Activated CD4-positive, alpha-beta T cell treated with anti-CD3 and anti-CD28 coated beads for 48 hours (primary cell): ENCODE results near the gene GPX4.

ENCODE experiments used
- DNase-seq: peaks from one replicate; pipeline ENCODE4 v3.0.0-alpha.2; 2020

The GPX4 gene, protein sequence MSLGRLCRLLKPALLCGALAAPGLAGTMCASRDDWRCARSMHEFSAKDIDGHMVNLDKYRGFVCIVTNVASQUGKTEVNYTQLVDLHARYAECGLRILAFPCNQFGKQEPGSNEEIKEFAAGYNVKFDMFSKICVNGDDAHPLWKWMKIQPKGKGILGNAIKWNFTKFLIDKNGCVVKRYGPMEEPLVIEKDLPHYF

DNA sequence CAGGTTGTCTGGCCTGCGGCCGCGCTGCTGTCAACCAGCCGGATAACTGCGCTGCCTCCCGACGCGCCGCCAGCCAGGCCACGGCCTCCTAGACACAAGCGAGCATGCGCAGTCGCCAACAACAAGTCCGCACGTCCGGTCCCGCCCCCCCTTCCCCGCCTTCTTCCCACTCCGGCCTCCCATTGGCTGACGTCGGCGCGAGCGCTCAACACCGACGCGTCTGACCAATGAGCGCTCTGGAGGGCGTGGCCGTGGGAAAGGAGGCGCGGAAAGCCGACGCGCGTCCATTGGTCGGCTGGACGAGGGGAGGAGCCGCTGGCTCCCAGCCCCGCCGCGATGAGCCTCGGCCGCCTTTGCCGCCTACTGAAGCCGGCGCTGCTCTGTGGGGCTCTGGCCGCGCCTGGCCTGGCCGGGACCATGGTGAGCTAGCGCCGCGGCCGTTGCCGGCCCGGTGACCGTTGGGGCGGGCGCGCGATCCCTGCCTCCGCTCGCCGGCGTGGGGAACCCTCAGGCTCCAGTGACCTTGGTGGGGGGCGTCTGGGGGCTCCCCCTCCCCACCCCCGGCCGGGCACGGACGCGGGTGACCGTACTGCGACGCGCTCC lies at the start of gene GPX4:
GPX4 (plus strand) TSS at position 287 of the 603 bp plus-strand sequence; CDS start at position 337, 50 bp downstream.
- peak; percentile 99 for DNase-seq

DNA sequence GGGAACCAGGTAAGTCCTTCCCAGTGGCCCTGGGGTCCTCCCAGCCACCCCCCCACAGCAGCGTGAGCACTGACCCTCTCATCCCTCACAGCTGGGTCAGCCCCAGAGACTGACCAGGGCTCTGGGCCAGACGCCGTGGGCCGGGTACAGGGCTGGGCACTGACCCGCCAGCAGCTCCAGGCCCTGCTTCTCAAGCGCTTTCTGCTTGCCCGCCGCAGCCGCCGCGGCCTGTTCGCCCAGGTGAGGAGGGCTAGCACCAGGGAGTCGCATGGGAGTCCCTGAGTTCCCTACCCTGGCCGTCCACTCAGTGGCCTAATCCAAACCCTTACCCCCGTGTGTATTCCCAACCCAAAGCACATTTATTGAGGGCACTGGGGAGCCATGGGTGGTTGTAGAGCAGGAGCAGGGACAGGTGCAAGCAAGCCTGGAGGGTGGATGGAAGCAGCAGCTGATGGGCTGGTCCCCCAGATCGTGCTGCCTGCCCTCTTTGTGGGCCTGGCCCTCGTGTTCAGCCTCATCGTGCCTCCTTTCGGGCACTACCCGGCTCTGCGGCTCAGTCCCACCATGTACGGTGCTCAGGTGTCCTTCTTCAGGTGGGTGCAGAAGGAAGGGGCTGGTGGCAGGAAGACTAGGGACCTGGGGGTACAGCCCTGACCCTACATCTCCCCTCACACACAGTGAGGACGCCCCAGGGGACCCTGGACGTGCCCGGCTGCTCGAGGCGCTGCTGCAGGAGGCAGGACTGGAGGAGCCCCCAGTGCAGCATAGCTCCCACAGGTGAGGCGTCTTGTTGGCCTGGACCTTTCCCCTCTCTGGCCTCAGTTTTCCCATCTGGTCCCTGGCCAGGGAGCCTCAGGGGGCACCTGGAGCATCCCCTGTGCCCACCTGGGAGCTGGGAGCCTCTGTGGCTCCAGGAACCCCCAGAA lies 49.4 kb upstream of the GPX4 start:
- no peak for DNase-seq

DNA sequence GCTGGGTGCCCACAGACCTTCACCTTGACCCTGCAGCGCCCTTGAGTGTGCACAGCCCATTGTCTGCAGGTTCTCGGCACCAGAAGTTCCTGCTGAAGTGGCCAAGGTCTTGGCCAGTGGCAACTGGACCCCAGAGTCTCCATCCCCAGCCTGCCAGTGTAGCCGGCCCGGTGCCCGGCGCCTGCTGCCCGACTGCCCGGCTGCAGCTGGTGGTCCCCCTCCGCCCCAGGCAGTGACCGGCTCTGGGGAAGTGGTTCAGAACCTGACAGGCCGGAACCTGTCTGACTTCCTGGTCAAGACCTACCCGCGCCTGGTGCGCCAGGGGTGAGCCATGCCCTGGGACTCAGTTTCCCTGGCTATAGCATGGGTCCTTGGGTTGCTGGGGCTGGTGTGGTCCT lies 48.8 kb upstream of the GPX4 start:
- no peak for DNase-seq

DNA sequence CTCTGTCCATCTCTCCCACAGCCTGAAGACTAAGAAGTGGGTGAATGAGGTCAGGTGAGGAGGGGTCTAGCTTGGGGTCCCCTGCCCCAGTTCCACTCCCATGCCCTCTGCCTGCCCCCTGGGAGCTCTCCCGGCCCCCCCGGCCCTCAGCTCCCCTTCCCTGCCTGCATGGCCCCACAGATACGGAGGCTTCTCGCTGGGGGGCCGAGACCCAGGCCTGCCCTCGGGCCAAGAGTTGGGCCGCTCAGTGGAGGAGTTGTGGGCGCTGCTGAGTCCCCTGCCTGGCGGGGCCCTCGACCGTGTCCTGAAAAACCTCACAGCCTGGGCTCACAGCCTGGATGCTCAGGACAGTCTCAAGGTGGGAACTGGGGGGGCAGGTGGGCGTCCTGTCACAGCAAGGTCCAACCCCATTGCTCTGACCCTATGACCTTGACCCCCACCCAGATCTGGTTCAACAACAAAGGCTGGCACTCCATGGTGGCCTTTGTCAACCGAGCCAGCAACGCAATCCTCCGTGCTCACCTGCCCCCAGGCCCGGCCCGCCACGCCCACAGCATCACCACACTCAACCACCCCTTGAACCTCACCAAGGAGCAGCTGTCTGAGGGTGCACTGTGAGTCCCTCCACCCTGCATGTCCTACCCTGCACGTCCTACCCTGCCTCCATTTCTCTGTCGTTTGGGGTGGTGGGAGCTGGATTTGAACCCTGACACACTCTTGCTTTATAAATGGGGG lies 47.7 kb upstream of the GPX4 start:
- no peak for DNase-seq

DNA sequence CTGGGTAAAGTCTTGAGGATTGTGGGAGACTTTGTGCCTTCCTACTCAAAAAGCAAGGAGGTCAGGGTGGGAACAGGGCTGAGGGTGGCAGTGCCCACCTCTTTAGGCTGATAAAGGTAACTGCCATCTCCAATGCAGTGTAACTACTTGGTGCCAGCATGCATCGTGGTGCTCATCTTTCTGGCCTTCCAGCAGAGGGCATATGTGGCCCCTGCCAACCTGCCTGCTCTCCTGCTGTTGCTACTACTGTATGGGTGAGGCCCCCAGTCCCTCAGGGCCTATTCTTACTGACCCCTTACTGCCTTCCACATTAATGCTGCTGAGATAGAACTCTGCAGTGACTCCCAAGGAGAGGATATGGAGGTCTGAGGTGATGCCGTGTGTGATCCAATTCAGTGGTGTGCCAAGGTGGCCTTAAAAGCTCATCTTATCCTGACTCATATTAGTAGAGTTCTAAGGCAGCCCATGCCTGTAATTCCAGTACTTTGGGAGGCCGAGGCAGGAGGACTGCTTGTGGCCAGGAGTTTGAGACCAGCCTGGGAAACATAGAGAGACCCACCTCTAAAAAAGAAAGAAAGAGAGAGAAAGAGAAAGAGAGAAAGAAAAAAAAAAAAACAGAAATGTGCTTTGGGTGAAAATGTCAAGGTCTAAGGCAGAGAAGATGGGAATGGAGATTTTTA lies 46.5 kb upstream of the GPX4 start:
- DNase-seq = peak; percentile 42

DNA sequence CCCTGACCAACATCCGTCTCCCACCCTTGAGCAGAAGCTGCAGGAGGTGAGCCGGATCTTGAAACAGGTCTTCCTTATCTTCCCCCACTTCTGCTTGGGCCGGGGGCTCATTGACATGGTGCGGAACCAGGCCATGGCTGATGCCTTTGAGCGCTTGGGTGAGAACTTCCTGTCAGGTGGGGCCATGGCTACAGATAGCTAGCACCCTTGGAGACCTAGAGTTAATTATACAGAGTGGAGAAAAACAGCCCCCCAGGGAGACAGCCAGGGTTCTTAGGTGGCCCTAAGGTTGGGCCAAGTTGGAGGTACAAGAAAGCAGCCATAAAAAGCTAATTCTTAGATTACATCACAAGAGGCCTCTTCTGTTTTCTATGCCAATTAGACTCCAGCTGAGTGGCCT lies 45.7 kb upstream of the GPX4 start:
- DNase-seq = no peak

DNA sequence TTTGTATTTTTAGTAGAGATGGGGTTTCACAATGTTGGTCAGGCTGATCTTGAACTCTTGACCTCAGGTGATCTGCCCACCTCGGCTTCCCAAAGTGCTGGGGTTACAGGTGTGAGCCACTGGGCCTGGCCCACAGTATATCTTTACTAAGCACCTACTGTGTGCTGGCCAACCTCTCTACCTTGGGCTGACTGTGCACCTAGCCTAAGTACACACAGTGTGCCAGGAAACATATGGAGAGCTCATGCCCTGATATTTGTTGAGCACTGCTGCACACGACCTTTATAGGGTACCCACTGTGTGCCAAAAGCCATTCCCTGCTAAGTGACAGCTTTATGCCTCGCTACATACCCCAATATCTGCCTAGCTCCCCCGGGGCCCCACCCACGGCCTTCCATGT lies 43.1 kb upstream of the GPX4 start:
- DNase-seq = no peak

DNA sequence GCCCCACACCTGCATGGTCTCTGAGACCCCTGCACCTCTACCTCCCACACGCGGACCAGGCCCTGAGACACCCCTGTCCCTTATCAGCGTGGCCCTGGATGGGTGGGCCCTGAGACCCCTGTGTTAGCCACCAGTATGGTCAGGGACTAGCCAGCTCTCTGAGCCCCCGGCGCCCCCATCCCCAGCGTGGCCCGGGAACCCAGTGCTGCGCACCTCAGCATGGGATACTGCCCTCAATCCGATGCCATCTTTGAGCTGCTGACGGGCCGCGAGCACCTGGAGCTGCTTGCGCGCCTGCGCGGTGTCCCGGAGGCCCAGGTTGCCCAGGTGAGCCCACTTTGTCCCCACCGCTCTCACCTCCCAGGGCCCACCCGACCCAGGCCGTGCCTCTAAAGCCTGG lies 41.8 kb upstream of the GPX4 start:
- no peak for DNase-seq

DNA sequence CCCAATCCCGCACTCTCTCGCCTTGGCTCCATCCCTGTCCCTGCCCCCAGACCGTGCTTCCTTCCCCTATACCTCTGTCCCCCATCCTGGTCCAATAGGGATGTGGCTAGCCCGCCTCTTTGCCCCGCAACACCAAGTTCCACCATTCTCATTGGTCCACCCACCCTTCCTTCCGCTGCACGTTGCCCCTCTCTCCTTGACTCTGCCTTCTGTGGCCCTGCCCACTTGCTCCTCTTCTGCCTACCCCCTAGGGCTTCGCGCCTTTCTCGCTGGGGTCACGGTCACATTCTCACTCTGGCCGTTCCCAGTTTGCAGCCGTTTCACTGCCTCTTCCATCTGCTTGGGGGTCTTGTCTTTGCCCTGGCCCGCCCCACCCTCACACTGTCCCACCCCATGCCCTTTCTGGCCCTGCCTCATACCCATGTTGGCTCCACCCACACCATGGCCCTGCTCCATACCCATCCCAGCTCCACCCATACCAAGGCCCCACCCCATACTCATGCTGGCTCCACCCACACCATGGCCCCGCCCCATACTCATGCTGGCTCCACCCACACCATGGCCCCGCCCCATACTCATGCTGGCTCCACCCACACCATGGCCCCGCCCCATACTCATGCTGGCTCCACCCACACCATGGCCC lies 41.3 kb upstream of the GPX4 start:
- DNase-seq = no peak

DNA sequence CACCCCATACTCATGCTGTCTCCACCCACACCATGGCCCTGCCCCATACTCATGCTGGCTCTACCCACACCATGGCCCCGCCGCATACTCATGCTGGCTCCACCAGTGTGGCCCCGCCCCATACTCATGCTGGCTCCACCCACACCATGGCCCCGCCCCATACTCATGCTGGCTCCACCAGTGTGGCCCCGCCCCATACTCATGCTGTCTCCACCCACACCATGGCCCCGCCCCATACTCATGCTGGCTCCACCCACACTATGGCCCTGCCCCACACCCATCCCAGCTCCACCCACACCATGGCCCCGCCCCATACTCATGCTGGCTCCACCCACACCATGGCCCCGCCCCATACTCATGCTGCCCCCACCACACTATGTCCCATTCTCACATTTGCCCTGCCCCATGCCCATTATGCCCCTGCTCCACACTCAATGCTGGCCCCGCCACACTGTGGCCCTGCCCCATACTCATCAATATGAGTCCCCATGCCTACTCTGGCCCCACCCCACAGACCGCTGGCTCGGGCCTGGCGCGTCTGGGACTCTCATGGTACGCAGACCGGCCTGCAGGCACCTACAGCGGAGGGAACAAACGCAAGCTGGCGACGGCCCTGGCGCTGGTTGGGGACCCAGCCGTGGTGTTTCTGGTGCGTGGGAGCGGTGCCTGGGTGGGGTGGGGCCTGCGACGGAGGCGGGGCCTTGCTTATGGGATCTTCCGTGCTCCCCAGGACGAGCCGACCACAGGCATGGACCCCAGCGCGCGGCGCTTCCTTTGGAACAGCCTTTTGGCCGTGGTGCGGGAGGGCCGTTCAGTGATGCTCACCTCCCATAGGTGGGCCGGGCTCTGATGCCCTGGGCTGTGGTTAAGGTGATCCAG lies 40.5 kb upstream of the GPX4 start:
- peak; percentile 88 for DNase-seq

DNA sequence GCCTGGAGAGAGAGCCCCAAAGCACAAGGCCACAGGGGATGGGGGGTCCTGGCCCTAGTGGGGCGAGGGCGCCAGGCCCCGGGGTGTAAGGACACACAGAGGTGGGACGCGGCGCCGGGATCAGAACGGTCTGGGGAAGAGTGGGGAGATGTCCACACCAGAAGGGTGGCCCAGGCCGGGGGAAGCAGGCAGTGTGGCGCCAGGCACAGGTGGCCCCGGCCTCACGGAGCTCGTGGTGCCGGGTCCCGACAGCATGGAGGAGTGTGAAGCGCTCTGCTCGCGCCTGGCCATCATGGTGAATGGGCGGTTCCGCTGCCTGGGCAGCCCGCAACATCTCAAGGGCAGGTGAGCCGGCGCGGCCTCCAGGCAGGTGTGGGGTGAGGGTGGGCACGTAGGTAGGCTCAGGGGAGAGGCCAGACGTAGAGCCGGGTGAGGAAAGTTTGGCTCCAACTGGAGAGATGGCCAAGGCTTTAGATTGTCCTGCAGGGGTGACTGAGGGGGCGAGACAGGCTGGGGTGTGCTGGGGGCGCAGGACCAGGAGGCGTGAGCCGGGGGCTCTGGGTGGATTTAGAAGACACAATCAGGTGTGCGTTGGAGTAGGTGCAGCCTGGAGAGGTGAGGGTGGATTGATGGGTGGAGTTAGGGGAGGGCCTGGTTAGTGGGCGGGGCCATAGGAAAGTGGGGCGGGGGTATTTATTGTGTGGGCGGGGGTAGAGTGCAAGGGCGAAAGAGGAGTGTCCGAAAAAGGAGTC lies 39.7 kb upstream of the GPX4 start:
- DNase-seq = peak; percentile 33

DNA sequence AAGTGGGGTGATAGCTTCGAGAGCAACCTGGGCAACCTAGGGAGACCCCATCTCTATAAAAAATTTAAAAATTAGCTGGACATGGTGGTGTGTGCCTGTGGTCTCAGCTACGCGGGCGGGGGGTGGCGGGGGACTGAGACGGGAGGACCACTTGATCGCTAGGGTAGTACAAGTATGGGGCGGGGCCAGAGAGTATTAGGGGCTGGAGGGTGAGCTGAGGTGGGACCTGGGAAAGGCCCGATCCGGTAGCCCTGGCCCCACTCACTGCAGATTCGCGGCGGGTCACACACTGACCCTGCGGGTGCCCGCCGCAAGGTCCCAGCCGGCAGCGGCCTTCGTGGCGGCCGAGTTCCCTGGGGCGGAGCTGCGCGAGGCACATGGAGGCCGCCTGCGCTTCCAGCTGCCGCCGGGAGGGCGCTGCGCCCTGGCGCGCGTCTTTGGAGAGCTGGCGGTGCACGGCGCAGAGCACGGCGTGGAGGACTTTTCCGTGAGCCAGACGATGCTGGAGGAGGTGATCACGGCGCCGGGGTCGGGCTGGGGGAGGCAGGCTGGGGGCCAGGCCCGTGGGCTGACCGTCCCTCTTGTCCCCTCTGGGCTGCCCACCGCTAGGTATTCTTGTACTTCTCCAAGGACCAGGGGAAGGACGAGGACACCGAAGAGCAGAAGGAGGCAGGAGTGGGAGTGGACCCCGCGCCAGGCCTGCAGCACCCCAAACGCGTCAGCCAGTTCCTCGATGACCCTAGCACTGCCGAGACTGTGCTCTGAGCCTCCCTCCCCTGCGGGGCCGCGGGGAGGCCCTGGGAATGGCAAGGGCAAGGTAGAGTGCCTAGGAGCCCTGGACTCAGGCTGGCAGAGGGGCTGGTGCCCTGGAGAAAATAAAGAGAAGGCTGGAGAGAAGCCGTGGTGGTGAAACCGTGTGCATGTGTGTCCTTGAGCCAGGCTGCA lies 38.9 kb upstream of the GPX4 start:
- DNase-seq = peak; percentile 83

DNA sequence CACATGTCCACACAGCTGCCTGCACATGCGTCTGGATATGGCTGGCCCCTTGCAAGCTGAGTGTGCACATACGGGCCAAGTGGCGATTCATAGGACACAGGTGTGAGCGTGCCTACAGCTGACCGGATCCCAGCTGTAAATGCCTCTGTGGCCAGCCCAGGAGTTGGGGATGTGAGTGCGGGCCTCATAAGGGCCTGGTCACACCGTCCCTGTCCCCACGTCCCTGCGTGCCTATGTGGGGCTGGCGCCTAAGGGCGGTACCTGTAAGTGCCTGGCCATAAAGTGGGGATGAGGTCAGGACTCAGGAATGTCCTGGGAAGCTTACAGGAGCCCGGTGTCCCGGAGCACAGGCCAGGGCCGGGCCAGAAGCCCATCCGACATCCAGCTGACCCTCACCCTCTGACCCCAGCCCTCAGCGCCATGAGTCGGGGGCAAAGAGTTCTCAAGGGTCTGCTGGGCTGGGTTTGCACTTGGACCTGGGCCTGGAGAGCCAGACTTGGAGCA lies 38.1 kb upstream of the GPX4 start:
- DNase-seq = no peak

DNA sequence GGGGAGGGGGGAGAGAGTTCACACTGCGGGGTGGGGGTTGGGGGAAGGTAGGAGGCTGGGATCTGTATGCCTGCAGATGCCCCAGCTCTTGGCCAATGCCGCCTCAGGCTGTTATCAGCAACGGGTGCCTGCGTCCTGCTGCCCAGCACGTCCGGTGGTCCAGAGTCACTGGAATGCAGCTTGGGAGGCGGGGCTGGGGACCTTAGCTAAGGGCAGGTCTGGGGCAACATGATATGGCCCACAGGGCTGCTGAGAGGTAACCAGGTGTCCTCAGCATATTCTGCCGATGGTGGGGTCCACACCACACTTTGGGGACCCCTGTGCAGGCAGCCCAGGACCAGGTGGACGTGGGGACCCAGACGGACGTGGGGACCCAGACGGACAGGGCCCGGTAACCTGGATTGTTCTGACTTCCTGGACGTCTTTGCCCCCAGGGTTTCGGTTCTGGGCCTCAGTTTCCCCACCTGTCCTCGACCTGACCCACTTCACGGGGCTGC lies 37.5 kb upstream of the GPX4 start:
- no peak for DNase-seq

DNA sequence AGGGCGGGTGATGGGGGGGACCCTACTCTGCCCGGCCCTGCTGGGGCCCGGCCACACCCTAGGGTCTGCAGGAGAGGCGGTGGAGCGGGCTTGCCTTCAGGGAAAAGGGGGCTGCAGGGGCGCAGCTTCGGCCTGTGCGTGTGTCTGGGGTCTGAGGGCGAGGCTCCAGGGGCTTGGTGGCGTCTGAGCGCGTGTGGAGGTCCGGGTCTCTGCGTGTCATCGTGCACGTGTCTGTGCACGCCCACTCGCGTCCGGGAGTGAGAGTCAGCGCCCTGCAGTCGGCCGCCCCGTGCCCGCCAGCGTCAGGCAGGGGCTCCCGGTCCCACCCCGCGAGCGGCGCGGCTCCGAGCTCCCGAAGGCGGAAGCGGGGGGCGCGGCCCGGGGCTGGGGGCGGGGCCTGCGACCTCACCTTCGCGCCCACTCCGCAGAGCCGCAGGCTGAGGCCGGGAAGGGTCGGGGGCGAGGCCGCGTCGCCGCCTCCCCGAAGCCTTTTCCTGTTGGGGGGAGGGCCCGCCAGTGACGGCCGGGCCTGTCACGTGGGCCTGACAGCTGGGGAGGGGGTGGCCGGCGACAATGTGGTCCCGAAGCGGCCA lies 37.0 kb upstream of the GPX4 start, which contains the start of gene ARHGAP45:
ARHGAP45 (plus strand) TSS at position 420 of the 593 bp plus-strand sequence. CDS start 239 bp downstream, outside the sequence.
- peak; percentile 86 for DNase-seq

DNA sequence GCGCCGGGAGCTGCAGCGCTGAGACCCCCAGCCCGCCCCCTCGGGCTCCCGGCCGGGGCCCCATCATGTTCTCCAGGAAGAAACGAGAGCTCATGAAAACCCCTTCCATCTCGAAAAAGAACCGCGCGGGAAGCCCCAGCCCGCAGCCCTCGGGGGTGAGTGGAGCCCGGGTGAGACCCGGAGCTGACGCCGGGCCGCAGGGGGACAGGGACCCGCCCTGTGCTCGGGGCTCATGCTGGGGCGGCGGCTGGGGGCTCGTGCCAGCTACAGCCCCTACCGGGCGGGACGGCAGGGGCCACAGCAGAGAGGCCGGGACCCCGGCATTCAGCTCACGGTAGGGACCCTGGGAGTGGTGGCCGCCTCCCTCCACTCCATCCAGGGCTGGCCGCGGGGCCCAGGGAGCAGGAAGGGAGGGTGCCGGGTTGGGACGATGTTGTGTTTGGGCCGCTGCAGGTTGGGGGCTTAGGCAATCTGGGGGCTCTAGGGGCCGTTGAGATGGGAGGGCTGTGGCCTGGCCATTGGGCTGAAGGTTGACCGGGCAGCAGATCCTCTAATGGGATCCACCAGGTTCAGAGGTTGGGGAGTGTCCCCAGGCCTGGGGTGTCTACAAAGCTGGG lies 36.3 kb upstream of the GPX4 start:
- DNase-seq = no peak
